GM21367 (cell line): ENCODE data around the gene CHCHD6.

Source experiments
- ATAC-seq: cut with Tn5 transposase; IDR thresholded peaks from one replicate; pipeline ENCODE4 v1.9.1; 2021; ENCODE audit not compliant: unreplicated experiment

The CHCHD6 gene

GRCh38 chr3:126891141-126891540, 187.1 kb downstream of the CHCHD6 start:
- ATAC-seq, result no peak

- no peak for ATAC-seq
Measured at GRCh38 chr3:126891791-126892190, 187.8 kb downstream of the CHCHD6 start.

- no peak for ATAC-seq
Measured at GRCh38 chr3:126893651-126894050, 189.6 kb downstream of the CHCHD6 start.

- no peak for ATAC-seq
Measured at GRCh38 chr3:126894475-126894874, 190.4 kb downstream of the CHCHD6 start.

GRCh38 chr3:126895178-126896066, 191.4 kb downstream of the CHCHD6 start:
- no peak for ATAC-seq

- no peak for ATAC-seq
Measured at GRCh38 chr3:126896067-126896441, 192.0 kb downstream of the CHCHD6 start.

GRCh38 chr3:126896968-126897367, 192.9 kb downstream of the CHCHD6 start:
- no peak for ATAC-seq

- ATAC-seq, result no peak
Measured at GRCh38 chr3:126897943-126898342, 193.9 kb downstream of the CHCHD6 start.

- ATAC-seq, result no peak
Measured at GRCh38 chr3:126900859-126901540, 197.0 kb downstream of the CHCHD6 start.

GRCh38 chr3:126901631-126902030, 197.6 kb downstream of the CHCHD6 start:
- ATAC-seq, result no peak

GRCh38 chr3:126903521-126903920, 199.5 kb downstream of the CHCHD6 start:
- no peak for ATAC-seq

- ATAC-seq, result no peak
Measured at GRCh38 chr3:126907557-126907956, 203.5 kb downstream of the CHCHD6 start.

GRCh38 chr3:126908752-126909275, 204.8 kb downstream of the CHCHD6 start:
- no peak for ATAC-seq

- no peak for ATAC-seq
Measured at GRCh38 chr3:126910231-126910630, 206.2 kb downstream of the CHCHD6 start.

GRCh38 chr3:126911162-126912026, 207.4 kb downstream of the CHCHD6 start:
- peak; percentile 95 for ATAC-seq

- no peak for ATAC-seq
Measured at GRCh38 chr3:126912027-126912422, 208.0 kb downstream of the CHCHD6 start.

GRCh38 chr3:126912491-126913195, 208.6 kb downstream of the CHCHD6 start:
- no peak for ATAC-seq

- ATAC-seq, result no peak
Measured at GRCh38 chr3:126913524-126913923, 209.5 kb downstream of the CHCHD6 start.

GRCh38 chr3:126914226-126914625, 210.2 kb downstream of the CHCHD6 start:
- no peak for ATAC-seq

- no peak for ATAC-seq
Measured at GRCh38 chr3:126915015-126915414, 211.0 kb downstream of the CHCHD6 start.
